ENCODE measurements around the gene ZRANB2. TPM values are rescaled to one million over a fixed set of nuclear protein-coding genes. Genes with fewer than 3 reads are reported as not detected.

ZRANB2 gene
- total RNA-seq = 37.4 and 64.4 TPM in 2 replicates

GRCh38 chr1:71080739-71081696 lies at the start of gene ZRANB2:
Gene ZRANB2, minus strand, starts transcription at chr1:71081035. Its CDS starts 40 bp downstream, at chr1:71080995.

GRCh38 chr1:71047635-71048607 lies 32.9 kb downstream of the ZRANB2 start, which contains the start of gene PTGER3:
Gene PTGER3, minus strand, starts transcription at chr1:71047816. Its CDS starts 239 bp downstream, at chr1:71047577.

Other genes with a start within 250 kb of the ZRANB2 start
- under 0.01 and 1.2 TPM in 2 replicates for gene PTGER3, start 33.2 kb downstream of the ZRANB2 start, total RNA-seq